ENCODE data around the gene MYO1A. TPM values are rescaled to one million over a fixed set of nuclear protein-coding genes. Genes with fewer than 3 reads are reported as not detected.

The MYO1A gene
- polyA plus RNA-seq, 1 of the 3 experiments (the other 2 are of a cell fraction): not detected

DNA sequence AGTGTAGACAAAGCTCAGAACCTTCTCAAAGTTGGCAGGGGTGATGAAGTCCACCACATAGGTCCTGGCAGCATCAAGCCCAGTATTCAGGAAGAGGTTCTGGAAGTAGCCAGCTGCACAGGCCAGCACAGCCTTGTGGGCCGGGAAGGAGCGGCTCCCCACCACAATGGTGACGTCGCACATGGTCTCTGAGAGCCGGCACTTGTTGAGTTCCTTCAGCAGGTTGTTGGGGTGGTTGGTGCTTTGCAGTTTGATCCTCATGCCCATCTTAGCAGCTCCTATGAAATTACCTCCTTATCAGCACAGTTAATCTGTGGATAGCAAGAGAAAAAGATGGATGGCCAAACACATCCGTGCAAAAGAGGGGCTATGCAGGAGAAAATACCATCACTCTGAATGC, 45.3 kb downstream of the MYO1A start (continued):
- TF ChIP-seq SIN3A (IDR thresholded peaks at IDR 0.05; ENCODE audit: borderline replicate concordance, low read depth, low read length): no peak
- TF ChIP-seq TAF1 (IDR thresholded peaks at IDR 0.05; ENCODE audit: borderline replicate concordance, low read depth, low read length): no peak
- TF ChIP-seq, protein P1, sequence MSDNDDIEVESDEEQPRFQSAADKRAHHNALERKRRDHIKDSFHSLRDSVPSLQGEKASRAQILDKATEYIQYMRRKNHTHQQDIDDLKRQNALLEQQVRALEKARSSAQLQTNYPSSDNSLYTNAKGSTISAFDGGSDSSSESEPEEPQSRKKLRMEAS (IDR thresholded peaks at IDR 0.05; ENCODE audit: low read depth): no peak
- no peak for TF ChIP-seq FOXJ3 (CRISPR knock-in tag; IDR thresholded peaks at IDR 0.05)
- no peak for TF ChIP-seq NFIC (IDR thresholded peaks at IDR 0.05; ENCODE audit: borderline replicate concordance)
- no peak for TF ChIP-seq RCOR1 (IDR thresholded peaks at IDR 0.05; ENCODE audit: low read length)
- TF ChIP-seq, protein P2, sequence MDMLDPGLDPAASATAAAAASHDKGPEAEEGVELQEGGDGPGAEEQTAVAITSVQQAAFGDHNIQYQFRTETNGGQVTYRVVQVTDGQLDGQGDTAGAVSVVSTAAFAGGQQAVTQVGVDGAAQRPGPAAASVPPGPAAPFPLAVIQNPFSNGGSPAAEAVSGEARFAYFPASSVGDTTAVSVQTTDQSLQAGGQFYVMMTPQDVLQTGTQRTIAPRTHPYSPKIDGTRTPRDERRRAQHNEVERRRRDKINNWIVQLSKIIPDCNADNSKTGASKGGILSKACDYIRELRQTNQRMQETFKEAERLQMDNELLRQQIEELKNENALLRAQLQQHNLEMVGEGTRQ (IDR thresholded peaks at IDR 0.05; ENCODE audit: borderline replicate concordance, low read depth, low read length): no peak

DNA sequence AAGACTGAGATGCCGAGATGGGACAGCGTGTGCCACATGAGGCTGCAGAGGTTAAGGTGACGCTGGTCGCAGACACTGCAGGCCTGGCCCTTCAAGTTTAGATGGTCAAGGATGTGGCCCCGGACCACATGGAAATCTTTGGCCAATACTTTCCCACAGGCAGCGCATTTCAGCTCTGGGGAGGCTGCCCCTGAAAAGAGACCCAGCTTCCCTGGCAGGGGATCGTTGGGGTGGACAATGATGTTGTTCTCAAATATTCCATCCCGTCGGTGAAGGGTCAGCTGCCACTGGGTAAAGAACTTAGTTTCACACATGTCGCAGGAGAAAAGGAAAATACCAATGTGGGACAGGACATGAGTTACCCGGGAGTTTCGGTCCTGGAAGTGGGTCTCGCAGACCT, 46.5 kb downstream of the MYO1A start:
- H3K9me3 ChIP-seq: no peaks in the 10 kb centered on the region
- no peaks in the 10 kb centered on the region for H3K27me3 ChIP-seq (ENCODE audit: insufficient read depth)
- H3K9me2 ChIP-seq: no peaks in the 10 kb centered on the region
- H2AFZ ChIP-seq (ENCODE audit: low read depth): no peak overlapping the region
- peaks cover 32% of the 10 kb centered on the region for H3K79me2 ChIP-seq (ENCODE audit: insufficient read depth)
- no peak overlapping the region for H3K4me3 ChIP-seq (ENCODE audit: low read depth in 2 of 2, low read length in 1 of 2)
- no peak for TF ChIP-seq POLR2AphosphoS5 (IDR thresholded peaks at IDR 0.05; ENCODE audit: low read depth, low read length)
- no peak for TF ChIP-seq TCF12 (IDR thresholded peaks at IDR 0.05)
- no peak for TF ChIP-seq TAF1 (IDR thresholded peaks at IDR 0.05; ENCODE audit: borderline replicate concordance, low read depth, low read length)
- no peak for TF ChIP-seq RAD21 (IDR thresholded peaks at IDR 0.05; ENCODE audit: low read length)
- no peak for TF ChIP-seq GABPA (IDR thresholded peaks at IDR 0.05; ENCODE audit: low read depth)
- TF ChIP-seq RFX5 (IDR thresholded peaks at IDR 0.05; ENCODE audit: low read length): no peak
- TF ChIP-seq RXRA (IDR thresholded peaks at IDR 0.05; ENCODE audit: borderline replicate concordance, low read depth): no peak
- no peak for TF ChIP-seq NFIC (IDR thresholded peaks at IDR 0.05; ENCODE audit: borderline replicate concordance)
- TF ChIP-seq, protein P3, sequence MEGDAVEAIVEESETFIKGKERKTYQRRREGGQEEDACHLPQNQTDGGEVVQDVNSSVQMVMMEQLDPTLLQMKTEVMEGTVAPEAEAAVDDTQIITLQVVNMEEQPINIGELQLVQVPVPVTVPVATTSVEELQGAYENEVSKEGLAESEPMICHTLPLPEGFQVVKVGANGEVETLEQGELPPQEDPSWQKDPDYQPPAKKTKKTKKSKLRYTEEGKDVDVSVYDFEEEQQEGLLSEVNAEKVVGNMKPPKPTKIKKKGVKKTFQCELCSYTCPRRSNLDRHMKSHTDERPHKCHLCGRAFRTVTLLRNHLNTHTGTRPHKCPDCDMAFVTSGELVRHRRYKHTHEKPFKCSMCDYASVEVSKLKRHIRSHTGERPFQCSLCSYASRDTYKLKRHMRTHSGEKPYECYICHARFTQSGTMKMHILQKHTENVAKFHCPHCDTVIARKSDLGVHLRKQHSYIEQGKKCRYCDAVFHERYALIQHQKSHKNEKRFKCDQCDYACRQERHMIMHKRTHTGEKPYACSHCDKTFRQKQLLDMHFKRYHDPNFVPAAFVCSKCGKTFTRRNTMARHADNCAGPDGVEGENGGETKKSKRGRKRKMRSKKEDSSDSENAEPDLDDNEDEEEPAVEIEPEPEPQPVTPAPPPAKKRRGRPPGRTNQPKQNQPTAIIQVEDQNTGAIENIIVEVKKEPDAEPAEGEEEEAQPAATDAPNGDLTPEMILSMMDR (IDR thresholded peaks at IDR 0.05): no peak
- CTCF ChIA-PET: interaction anchor here (1.0 to 15.0 kb wide), 11 partner anchors 9 to 210 kb away, joined by 3 to 257 read pairs (median 53); partner anchors contain the start of genes MYO1A, STAT6 and TAC3
- no peak overlapping the region for H3K4me2 ChIP-seq
- no peak overlapping the region for H3K27ac ChIP-seq (ENCODE audit: low read depth in 2 of 2, low read length in 1 of 2)
- DNase-seq: no peak
- H3K9ac ChIP-seq: no peak overlapping the region
- POLR2A ChIA-PET: no interaction called here
- peaks cover 25 to 64% of the 10 kb centered on the region in 2 experiments for H3K36me3 ChIP-seq (replicated peaks in 1 of 2; ENCODE audit: control insufficient read depth in 1 of 2, insufficient read depth in 2 of 2, low read length in 1 of 2)
- 94% methylated on average over 12 of the region's 13 CpGs for WGBS (ENCODE audit: low lambda C conversion rate)
- H3K4me1 ChIP-seq (ENCODE audit: control insufficient read depth in 1 of 2, insufficient read depth in 2 of 2, low read depth in 1 of 2, low read length in 1 of 2): peaks cover 6 to 11% of the 10 kb centered on the region in 2 experiments; a peak in 3 of 4 replicates
- H3F3A ChIP-seq (replicated peaks; ENCODE audit: insufficient read depth): no peaks in the 10 kb centered on the region
- H4K20me1 ChIP-seq (ENCODE audit: insufficient read depth): peaks cover 27% of the 10 kb centered on the region

Measured in SK-N-SH (cell line).